SJSA1 (cell line): ENCODE measurements around the gene CACFD1. TPM values are rescaled to one million over a fixed set of nuclear protein-coding genes. Genes with fewer than 3 reads are reported as not detected.

Source experiments
- DNase-seq, 2 experiments: peaks; one replicate each; pipeline ENCODE4 v3.0.0-alpha.2; 2015 to 2020; ENCODE audit warnings: low spot score in 2 of 2, low read depth in 1 of 2
- H3K27ac ChIP-seq: fragments of 250-450 bp; sonication (Bioruptor Pico); 2 replicates; pipeline ENCODE4 v1.5.1; 2020; ENCODE audit warnings: mild to moderate bottlenecking, moderate library complexity
- H3K27me3 ChIP-seq: fragments of 250-450 bp; sonication (Bioruptor Pico); replicated peaks from 2 replicates; pipeline ENCODE4 v1.5.1; 2020; ENCODE audit warnings: mild to moderate bottlenecking, moderate library complexity
- H3K36me3 ChIP-seq: fragments of 250-450 bp; sonication (Bioruptor Pico); 2 replicates; pipeline ENCODE4 v1.5.1; 2020; ENCODE audit warnings: mild to moderate bottlenecking
- H3K4me1 ChIP-seq: fragments of 250-450 bp; sonication (Bioruptor Pico); replicated peaks from 2 replicates; pipeline ENCODE4 v1.6.1; 2021; ENCODE audit warnings: mild to moderate bottlenecking
- H3K4me3 ChIP-seq: fragments of 250-450 bp; sonication (Bioruptor Pico); 2 replicates; pipeline ENCODE4 v1.5.1; 2020; ENCODE audit warnings: mild to moderate bottlenecking
- H3K9me3 ChIP-seq: fragments of 250-450 bp; sonication (Bioruptor Pico); replicated peaks from 2 replicates; pipeline ENCODE4 v1.5.1; 2020; ENCODE audit warnings: mild to moderate bottlenecking
- total RNA-seq: library from RNA; depleted of rRNA; stranded (reverse); fragments of >200 nt; shearing (Covaris generic); gene quantifications from 2 replicates; pipeline ENCODE4 v1.2.3, GENCODE V29; 2014

Gene CACFD1
- total RNA-seq, 1 experiment from 2014 or later, result 2.9 TPM

DNA sequence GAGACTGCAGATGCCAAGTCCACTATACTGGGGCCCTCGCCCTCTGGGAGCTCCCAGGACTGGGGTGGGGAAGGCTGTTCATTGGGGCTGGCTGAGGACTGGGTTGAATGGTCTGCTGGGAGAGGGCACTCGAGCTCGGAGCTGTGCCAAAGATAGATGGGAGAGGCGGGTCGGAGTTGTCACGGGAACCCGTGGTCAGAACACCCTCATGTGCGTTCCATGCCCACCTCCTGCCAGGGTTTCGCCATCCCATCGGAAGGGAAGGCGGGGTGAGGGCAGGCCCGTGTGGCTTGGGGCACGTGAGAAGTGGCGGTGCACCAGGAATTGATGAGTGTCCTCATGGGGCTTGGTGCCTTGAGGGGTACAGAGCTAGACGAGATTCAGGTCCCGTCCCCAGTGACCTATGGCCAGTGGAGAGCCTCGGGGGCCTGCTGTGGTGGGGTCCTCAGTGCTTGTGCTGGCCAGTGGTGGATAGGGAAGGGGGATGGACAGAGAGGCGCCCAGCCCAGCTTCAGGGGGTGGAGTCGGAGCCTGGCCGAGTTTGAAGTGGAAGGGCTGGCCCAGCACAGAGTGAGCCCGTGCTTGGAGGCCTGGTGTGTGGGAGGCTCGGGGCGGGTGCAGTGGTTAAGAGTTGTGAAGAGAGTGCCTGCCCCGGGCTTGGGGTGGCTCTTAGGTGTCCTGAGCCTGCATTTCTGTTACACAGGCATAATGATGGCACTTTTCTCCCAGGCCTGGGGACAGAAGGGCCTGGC is 4.3 kb downstream of the CACFD1 start:
- H3K27me3 ChIP-seq, result no peaks in the 10 kb centered on the region
- H3K9me3 ChIP-seq, result no peaks in the 10 kb centered on the region
- peaks cover 4% of the 10 kb centered on the region for H3K4me1 ChIP-seq
- no peak for DNase-seq
- H3K36me3 ChIP-seq, result no peaks in the 10 kb centered on the region
- H3K4me3 ChIP-seq, result no peak overlapping the region
- H3K27ac ChIP-seq, result no peak overlapping the region

DNA sequence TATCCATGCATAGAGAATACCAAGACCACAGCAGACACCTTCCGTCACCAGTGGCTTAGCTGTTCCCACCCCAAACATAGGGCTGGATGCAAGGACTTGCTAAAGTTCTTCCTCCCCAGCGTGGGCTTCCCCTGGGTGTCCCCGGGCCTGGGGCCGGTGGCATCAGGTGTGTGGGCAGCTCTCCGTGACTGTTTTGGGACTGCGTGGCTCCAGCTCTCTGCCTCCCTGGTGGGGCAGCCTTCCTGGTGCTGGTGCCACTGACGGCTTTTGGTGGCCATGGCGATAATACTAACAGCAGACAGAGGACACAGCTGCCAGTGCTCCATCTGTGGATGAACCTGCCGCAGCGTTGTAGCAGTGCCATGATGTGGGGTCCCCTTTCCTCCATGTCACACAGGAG is 4.9 kb downstream of the CACFD1 start:
- Histone ChIP-seq H3K4me1 (no peaks in the 10 kb centered on the region), H3K27me3 (no peaks in the 10 kb centered on the region), H3K4me3 (no peak overlapping the region), H3K9me3 (no peaks in the 10 kb centered on the region), H3K36me3 (no peaks in the 10 kb centered on the region), H3K27ac (no peak overlapping the region)
- DNase-seq, result no peak

DNA sequence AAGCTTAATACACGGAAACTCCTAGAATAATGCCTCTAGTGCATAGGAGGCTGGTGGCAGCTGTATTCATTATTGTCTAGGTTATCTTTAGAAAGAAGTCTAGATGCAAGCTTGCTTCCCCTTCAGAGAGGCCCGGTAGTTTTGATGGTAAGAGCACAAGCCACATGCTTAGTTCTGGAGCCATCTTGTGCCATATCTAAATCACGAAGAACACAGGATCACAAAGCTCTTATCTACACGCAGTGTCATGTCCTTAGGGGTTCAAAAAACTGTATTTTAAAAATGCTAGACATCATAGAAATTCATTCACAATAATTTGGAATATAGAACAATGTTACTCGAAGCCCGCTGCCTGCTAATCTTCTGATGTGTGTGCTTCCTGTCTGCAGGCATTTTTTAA is 6.2 kb downstream of the CACFD1 start:
- H3K27ac ChIP-seq, result no peak overlapping the region
- H3K36me3 ChIP-seq, result no peaks in the 10 kb centered on the region
- H3K9me3 ChIP-seq, result no peaks in the 10 kb centered on the region
- no peaks in the 10 kb centered on the region for H3K27me3 ChIP-seq
- no peak overlapping the region for H3K4me3 ChIP-seq
- H3K4me1 ChIP-seq, result no peaks in the 10 kb centered on the region
- DNase-seq, result no peak

DNA sequence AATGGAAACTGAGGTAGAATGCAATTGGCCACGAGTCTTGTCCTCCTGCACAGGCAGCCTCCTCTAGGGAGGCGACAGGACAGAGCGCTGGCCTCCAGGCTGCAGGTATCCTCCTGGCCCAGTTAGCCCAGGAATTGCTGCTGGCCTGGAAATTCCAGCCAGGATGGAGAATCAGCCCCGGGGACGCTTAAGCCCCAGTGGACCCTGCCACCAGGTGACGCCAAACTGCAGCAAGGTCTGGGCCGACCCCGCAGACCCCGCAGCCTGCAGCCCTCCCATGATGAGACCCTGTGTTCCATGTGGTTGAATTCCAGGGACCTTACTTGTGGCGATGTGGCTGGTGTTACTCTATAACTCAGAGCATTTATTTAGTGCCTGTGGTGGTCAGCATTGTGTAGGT is 7.3 kb downstream of the CACFD1 start:
- Histone ChIP-seq H3K27ac (no peak overlapping the region), H3K4me3 (no peak overlapping the region), H3K9me3 (no peaks in the 10 kb centered on the region), H3K4me1 (no peaks in the 10 kb centered on the region), H3K27me3 (no peaks in the 10 kb centered on the region), H3K36me3 (peaks cover 6% of the 10 kb centered on the region)
- DNase-seq, result no peak

DNA sequence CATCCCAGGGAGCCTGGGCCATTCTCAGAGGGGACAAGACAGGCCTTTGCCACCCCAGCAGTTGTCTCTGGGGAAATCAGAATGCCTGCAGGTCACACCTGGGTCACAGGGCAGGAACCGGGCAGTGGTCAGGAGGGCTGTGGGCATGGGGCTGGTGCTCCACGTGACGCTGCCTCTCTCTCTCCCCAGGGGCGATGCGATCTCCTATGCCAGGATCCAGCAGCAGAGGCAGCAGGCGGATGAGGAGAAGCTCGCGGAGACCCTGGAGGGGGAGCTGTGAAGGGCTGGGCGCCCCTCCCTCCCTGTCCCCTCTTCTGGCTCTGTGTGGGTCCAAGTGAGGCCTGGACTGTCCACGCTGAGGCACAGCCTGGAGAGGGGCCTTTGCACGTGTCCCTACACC is 8.6 kb downstream of the CACFD1 start:
- no peak for DNase-seq
- Histone ChIP-seq H3K4me1 (no peaks in the 10 kb centered on the region), H3K36me3 (peaks cover 15% of the 10 kb centered on the region), H3K9me3 (no peaks in the 10 kb centered on the region), H3K27ac (no peak overlapping the region), H3K4me3 (no peak overlapping the region), H3K27me3 (no peaks in the 10 kb centered on the region)

DNA sequence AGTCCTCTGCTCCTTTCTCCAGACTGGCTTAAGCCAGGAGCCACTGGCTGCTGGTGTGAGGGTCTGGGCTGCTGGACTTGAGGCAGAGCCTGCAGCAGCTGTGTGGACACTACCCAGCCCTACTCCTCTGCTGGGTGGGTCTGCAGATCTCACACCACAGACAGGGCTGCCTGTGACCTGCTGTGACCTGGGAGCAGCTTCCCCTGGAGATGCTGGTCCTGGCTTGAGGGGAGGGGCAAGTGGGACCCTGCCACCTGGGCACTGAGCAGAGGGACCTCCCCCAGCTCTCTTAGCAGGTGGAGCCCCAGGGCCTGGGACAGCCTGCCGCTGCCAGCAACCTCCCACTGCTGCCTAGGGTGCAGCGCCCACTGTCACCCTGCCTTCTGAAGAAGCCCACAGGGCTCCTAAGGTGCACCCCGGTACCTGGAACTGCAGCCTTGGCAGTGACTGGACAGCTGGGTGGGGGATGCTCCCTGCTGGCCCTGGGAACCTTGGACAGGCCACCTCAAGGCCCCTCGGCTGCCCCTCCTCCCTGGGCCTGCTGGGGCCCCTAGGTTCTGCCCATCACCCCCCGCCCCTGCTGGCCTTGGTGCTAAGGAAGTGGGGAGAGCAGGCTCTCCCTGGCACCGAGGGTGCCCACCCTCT is 9.1 kb downstream of the CACFD1 start:
- DNase-seq, result no peak
- Histone ChIP-seq H3K36me3 (peaks cover 21% of the 10 kb centered on the region), H3K4me3 (no peak overlapping the region), H3K27ac (no peak overlapping the region), H3K27me3 (no peaks in the 10 kb centered on the region), H3K4me1 (no peaks in the 10 kb centered on the region), H3K9me3 (no peaks in the 10 kb centered on the region)

DNA sequence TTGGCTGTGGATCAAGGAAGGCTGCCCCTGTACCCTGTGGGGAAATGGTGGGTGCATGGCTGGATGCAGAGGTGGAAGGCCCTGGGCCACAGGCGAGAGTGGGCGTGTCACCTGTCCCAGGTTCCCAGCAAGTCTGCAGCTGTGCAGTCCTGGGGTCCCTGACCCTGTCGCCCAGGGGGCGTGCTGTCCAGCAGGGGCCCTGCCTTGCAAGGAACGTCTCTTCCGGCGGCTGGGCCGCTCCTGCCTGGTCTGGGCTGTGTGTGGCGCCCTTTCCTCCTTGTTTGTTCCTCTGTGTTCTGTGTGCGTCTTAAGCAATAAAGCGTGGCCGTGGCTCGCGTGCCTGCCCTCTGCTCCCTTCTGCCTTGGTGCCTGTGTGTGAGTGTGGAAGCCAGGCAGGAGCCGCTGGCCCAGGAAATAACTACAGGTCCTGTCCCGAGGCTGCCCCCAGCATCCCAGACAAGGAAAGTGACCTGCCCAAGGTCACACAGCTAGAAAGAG is 10.7 kb downstream of the CACFD1 start:
- Histone ChIP-seq H3K27me3 (no peaks in the 10 kb centered on the region), H3K27ac (no peak overlapping the region), H3K9me3 (no peaks in the 10 kb centered on the region), H3K4me1 (no peaks in the 10 kb centered on the region), H3K36me3 (peaks cover 34% of the 10 kb centered on the region), H3K4me3 (no peak overlapping the region)
- DNase-seq, result no peak

DNA sequence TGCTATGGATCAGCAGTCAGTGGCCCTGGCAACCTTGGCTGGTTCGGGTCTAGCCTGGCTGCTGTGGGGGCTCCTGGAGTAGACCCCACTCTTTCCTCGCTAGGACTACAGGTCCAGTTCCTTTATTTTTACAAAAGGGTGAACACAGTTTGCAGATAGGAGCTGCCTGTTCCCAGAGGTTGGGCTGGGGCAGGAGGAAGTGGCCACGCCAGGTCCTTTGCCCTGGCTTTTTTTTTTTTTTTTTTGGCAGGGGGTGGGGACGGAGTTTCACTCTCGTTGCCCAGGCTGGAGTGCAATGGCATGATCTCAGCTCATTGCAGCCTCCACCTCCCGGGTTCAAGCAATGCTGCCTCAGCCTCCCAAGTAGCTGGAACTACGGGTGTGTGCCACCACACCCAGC is 11.2 kb downstream of the CACFD1 start:
- Histone ChIP-seq H3K9me3 (no peaks in the 10 kb centered on the region), H3K27ac (no peak overlapping the region), H3K4me1 (no peaks in the 10 kb centered on the region), H3K27me3 (no peaks in the 10 kb centered on the region), H3K4me3 (no peak overlapping the region), H3K36me3 (peaks cover 39% of the 10 kb centered on the region)
- DNase-seq, result no peak

DNA sequence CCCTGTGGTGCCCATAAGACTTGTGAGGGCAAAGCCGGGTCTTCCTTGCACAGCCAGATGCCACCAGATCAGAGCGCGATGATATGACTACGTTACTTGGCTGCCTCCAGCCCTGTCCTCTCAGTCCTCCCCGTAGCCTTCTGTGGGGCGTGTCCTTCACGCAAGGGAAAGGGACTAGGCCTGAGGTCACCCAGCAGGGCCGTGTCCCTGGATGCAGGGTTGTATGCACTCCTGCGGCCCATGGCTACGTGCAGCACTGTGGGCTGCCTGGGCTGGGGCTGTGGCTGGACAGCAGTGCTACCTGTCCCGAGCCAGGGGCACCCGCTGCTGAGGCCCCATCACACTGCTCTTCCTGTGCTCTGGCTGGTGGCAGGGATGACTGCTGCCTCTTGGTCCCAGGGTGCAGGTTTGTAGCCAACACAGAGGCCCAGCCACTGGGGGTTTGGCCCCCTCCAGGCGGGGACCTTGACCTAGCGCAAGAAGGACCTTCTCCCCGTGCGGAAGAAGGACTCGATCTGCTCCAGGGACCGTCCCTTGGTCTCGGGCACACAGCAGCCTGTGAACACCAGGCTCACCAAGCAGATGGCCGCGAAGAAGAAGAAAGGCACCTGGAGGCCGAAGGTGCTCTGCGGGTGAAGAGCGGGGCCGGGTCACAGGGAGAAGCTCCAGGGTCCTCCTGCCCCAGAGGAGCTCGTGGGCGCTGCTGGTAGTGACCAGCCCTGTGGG is 11.9 kb downstream of the CACFD1 start:
- H3K4me1 ChIP-seq, result no peaks in the 10 kb centered on the region
- no peak overlapping the region for H3K4me3 ChIP-seq
- no peak overlapping the region for H3K27ac ChIP-seq
- peaks cover 46% of the 10 kb centered on the region for H3K36me3 ChIP-seq
- no peaks in the 10 kb centered on the region for H3K9me3 ChIP-seq
- H3K27me3 ChIP-seq, result no peaks in the 10 kb centered on the region
- no peak for DNase-seq

DNA sequence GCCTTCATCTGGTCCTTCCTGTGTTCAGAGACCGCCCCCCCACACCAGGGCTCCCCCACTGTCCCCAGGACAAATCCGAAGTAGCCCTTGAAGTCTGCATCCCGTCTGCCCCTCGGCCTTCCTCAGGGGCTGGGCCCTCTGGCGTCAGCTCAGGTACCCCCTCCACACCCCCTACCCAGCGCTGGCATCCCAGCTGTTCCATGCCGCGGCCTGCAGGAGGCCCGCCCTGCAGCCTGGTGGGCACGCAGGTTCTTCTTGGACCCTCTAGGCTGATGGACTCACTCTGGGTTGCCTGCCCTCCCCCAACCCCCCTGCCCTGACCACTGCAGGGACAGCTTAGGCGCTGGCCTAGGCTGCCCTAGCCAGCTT is 12.5 kb downstream of the CACFD1 start:
- Histone ChIP-seq H3K27ac (no peak overlapping the region), H3K4me3 (no peak overlapping the region), H3K36me3 (peaks cover 52% of the 10 kb centered on the region), H3K27me3 (no peaks in the 10 kb centered on the region), H3K9me3 (no peaks in the 10 kb centered on the region), H3K4me1 (no peaks in the 10 kb centered on the region)
- no peak for DNase-seq

DNA sequence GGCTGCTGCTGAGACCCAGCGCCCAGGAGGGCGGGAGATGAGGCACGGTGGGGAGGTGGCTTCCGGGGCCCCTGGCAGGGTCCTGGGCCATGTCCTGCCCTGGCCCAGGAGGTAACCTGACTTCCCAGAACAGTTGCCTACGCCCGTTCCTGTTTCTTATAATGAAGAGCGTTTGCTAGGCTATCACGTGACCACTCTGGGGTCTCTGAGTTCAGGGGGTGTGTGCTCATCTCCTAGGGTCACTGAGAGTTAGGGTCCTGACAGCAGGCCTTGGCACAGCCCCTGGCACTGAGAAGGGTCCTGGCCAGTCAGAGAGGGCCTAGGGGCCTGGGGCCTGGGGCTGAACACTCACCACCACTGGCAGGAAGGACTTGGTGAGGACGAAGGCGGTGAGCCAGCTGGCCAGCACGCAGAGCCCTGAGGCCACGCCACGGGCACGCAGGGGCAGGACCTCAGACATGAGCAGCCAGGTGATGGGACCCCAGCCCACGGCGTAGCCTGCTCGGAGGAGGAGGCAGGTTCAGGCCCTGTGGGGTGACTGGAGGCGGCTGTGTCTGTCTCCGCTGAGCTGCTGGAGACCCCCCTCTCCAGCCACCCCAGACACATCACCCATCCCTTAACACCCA is 13.1 kb downstream of the CACFD1 start:
- Histone ChIP-seq H3K27ac (no peak overlapping the region), H3K4me1 (peaks cover 3% of the 10 kb centered on the region), H3K27me3 (no peaks in the 10 kb centered on the region), H3K4me3 (no peak overlapping the region), H3K36me3 (peaks cover 54% of the 10 kb centered on the region), H3K9me3 (no peaks in the 10 kb centered on the region)
- DNase-seq, result no peak

DNA sequence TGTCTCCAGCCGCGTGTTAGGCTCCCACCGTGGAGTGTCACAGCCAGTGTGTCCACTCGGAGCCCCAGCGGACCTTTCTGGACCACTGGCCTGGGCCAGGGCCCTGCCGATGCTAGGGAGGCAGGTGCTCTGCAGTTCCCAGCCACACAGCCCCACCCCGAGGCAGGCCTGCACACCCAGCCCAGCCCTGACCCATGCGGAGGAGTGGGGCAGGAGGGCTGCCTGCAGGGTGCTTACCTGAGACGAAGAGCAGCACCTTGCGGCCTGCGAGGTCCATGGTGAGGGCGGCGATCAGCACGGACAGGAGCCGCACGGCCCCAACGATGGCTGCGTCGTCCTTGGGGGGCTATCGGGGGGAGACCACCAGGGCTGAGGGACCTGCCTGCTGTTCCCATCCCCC is 14.0 kb downstream of the CACFD1 start:
- no peak overlapping the region for H3K4me3 ChIP-seq
- peaks cover 54% of the 10 kb centered on the region for H3K36me3 ChIP-seq
- no peak for DNase-seq
- H3K9me3 ChIP-seq, result no peaks in the 10 kb centered on the region
- peaks cover 10% of the 10 kb centered on the region for H3K4me1 ChIP-seq
- H3K27ac ChIP-seq, result no peak overlapping the region
- H3K27me3 ChIP-seq, result no peaks in the 10 kb centered on the region

DNA sequence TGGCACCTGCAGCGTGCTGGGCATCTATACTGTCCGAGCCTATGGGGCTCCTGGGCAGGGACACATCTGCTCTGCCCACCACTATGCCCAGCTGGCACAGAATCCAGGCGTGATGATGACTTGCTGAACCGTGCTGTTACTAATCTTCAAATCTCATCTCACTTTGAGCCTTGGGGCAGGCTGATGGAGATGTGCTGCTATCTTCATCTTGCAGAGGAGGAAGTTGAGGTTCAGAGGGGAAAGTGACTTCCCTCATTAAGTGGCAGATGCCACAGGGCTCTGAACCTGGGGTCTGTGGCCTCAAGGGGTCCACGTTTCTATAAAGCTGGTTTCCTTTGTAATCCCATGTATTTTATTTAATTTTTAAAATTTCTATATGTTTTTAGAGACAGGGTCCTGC is 14.4 kb downstream of the CACFD1 start:
- Histone ChIP-seq H3K36me3 (peaks cover 54% of the 10 kb centered on the region), H3K27me3 (no peaks in the 10 kb centered on the region), H3K4me1 (peaks cover 11% of the 10 kb centered on the region), H3K9me3 (no peaks in the 10 kb centered on the region), H3K4me3 (no peak overlapping the region), H3K27ac (no peak overlapping the region)
- DNase-seq, result no peak

DNA sequence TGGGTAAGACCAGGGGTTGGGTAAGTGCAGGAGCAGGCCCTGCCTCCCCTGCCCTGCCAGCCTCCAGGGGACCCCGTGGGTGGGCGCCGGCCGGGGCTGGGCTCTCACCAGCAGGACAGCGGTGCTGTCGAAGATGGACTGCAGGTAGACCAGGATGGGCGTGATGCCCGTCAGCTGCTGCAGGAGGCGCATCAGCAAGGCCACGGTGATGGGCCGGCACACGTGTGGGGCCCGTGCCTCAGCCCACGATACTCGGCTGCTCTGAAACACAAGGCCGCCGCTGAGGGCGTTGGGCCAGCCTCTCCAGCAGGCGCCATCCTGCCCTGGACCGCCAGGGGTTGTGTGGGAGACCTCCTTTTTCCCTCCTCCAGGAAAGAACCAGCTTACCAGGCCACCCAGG is 15.1 kb downstream of the CACFD1 start:
- Histone ChIP-seq H3K4me1 (peaks cover 15% of the 10 kb centered on the region), H3K36me3 (peaks cover 54% of the 10 kb centered on the region), H3K4me3 (no peak overlapping the region), H3K27me3 (no peaks in the 10 kb centered on the region), H3K9me3 (no peaks in the 10 kb centered on the region), H3K27ac (no peak overlapping the region)
- no peak for DNase-seq
